BE2C (cell line): Measurements from ENCODE around the gene SPOUT1.
"Not testable (repeated sequence)": the region's sequence is repeated elsewhere in the genome, so short reads cannot be mapped to it uniquely, and the experiment has no call there.

Source experiments
- DNase-seq: peaks from one replicate; pipeline ENCODE4 v3.0.0-alpha.2; 2020
- H3K27me3 ChIP-seq: fragments of 250-450 bp; sonication (Bioruptor Pico); 2 replicates; pipeline ENCODE4 v1.5.1; 2020; ENCODE audit warnings: mild to moderate bottlenecking
- H3K36me3 ChIP-seq: fragments of 250-450 bp; sonication (Bioruptor Pico); 2 replicates; pipeline ENCODE4 v1.5.1; 2020; ENCODE audit warnings: mild to moderate bottlenecking
- H3K4me1 ChIP-seq: fragments of 250-450 bp; sonication (Bioruptor Pico); 2 replicates; pipeline ENCODE4 v1.5.1; 2020
- H3K4me3 ChIP-seq: 2 replicates; pipeline ENCODE4 v1.5.1; 2011; ENCODE audit warnings: low read depth, low read length
- H3K9me3 ChIP-seq: fragments of 250-450 bp; sonication (Bioruptor Pico); 2 replicates; pipeline ENCODE4 v1.5.1; 2020
- TF ChIP-seq, protein P1 (sequence below): IDR thresholded peaks from 2 replicates; pipeline ENCODE4 v1.5.1; 2012; ENCODE audit warnings: mild to moderate bottlenecking, low read depth, low read length

SPOUT1 gene

DNA sequence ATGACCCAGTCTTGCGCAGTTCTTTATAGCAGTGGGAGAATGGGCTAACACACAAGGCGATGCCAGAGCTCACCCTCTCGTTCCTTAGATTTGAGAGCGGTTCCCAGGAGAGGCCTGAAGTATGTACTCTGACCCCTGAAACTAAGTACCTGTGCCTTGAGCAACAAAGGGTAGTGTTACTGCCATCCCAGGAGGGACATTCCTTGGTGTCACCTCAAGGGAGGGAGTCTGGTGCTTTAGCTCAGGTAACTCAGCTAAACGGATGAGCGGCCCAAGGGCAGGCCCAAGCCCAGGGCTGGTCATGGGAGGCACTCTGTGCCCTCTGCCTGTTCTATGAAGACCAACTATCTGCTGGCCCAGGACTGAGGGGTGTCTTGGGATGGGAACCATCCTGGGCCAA is 31.9 kb upstream of the SPOUT1 start:
- no peak for DNase-seq
- TF ChIP-seq, protein P1, sequence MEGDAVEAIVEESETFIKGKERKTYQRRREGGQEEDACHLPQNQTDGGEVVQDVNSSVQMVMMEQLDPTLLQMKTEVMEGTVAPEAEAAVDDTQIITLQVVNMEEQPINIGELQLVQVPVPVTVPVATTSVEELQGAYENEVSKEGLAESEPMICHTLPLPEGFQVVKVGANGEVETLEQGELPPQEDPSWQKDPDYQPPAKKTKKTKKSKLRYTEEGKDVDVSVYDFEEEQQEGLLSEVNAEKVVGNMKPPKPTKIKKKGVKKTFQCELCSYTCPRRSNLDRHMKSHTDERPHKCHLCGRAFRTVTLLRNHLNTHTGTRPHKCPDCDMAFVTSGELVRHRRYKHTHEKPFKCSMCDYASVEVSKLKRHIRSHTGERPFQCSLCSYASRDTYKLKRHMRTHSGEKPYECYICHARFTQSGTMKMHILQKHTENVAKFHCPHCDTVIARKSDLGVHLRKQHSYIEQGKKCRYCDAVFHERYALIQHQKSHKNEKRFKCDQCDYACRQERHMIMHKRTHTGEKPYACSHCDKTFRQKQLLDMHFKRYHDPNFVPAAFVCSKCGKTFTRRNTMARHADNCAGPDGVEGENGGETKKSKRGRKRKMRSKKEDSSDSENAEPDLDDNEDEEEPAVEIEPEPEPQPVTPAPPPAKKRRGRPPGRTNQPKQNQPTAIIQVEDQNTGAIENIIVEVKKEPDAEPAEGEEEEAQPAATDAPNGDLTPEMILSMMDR: no peak
- Histone ChIP-seq H3K4me3 (no peak overlapping the region), H3K9me3 (no peaks in the 10 kb centered on the region), H3K4me1 (no peaks in the 10 kb centered on the region), H3K27me3 (no peaks in the 10 kb centered on the region), H3K36me3 (peaks cover 3% of the 10 kb centered on the region)

DNA sequence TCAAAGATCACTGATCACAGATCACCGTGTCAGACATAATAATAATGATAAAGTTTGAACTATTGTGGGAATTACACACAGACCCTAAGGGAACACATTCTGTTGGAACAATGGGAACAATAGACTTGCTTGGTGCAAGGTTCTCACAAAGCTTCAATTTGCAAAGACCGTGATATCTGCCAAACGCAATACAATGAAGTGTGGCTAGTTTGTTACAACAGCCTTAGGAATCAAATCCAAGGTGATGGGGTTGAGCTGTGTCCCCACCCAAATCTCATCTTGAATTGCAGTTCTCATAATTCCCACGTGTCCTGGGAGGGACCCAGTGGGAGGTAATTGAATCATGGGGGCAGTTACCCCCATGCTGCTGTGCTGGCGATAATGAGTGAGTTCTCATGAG is 31.3 kb upstream of the SPOUT1 start:
- Histone ChIP-seq H3K9me3 (no peaks in the 10 kb centered on the region), H3K4me3 (no peak overlapping the region), H3K27me3 (no peaks in the 10 kb centered on the region), H3K4me1 (no peaks in the 10 kb centered on the region), H3K36me3 (peaks cover 3% of the 10 kb centered on the region)
- DNase-seq: no peak
- TF ChIP-seq, protein P1: no peak

DNA sequence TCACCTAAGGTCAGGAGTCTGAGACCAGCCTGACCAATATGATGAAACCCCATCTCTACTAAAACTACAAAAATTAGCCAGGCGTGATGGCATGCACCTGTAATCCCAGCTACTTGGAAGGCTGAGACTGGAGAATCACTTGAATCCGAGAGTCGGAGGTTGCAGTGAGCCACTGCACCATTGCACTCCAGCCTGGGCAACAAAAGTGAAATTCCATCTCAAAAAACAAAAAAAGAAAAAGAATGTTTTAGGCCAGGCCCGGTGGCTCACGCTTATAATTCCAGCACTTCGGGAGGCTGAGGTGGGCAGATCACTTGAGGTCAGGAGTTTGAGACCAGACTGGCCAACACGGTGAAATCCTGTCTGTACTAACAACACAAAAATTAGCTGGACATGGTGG is 28.9 kb upstream of the SPOUT1 start:
- not testable (repeated sequence) for H3K36me3 ChIP-seq, DNase-seq, H3K27me3 ChIP-seq, H3K9me3 ChIP-seq, H3K4me3 ChIP-seq
- H3K4me1 ChIP-seq: peaks cover 19% of the 10 kb centered on the region

DNA sequence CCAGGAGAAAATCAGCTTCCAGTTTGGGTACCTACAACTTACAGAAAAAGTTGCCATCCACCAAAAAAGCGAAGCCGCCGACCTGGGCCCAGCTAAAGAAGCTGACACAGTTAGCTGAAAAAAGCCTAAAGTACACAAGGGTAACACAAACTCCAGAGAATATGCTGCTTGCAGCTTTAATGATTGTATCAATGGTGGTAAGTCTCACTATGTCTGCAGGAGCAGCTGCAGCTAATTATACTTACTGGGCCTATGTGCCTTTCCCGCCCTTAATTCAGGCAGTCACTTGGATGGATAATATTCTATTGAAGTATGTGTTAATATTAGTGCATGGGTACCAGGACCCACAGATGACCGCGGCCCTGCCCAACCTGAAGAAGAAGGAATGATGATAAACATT is 24.9 kb upstream of the SPOUT1 start:
- DNase-seq, H3K36me3 ChIP-seq, H3K9me3 ChIP-seq, H3K27me3 ChIP-seq, H3K4me3 ChIP-seq: not testable (repeated sequence)
- peaks cover 20% of the 10 kb centered on the region for H3K4me1 ChIP-seq

DNA sequence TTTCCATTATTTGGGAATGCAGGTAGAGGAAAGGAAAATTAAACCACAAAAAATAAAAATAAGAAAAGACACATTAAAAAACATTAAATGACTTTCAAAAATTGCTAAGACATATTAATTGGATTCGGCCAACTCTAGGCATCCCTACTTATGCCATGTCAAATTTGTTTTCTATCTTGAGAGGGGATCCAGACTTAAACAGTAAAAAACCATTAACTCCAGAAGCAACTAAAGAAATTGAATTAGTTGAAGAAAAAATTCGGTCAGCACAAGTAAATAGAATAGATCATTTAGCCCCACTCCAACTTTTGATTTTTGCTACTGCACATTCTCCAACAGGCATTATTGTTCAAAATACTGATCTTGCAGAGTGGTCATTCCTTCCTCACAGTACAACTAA is 23.1 kb upstream of the SPOUT1 start:
- H3K9me3 ChIP-seq, DNase-seq, H3K27me3 ChIP-seq, H3K36me3 ChIP-seq: not testable (repeated sequence)
- Histone ChIP-seq H3K4me3 (peak overlapping the region; percentile 10; the same call in 1 of the 2 replicates), H3K4me1 (peaks cover 20% of the 10 kb centered on the region)

DNA sequence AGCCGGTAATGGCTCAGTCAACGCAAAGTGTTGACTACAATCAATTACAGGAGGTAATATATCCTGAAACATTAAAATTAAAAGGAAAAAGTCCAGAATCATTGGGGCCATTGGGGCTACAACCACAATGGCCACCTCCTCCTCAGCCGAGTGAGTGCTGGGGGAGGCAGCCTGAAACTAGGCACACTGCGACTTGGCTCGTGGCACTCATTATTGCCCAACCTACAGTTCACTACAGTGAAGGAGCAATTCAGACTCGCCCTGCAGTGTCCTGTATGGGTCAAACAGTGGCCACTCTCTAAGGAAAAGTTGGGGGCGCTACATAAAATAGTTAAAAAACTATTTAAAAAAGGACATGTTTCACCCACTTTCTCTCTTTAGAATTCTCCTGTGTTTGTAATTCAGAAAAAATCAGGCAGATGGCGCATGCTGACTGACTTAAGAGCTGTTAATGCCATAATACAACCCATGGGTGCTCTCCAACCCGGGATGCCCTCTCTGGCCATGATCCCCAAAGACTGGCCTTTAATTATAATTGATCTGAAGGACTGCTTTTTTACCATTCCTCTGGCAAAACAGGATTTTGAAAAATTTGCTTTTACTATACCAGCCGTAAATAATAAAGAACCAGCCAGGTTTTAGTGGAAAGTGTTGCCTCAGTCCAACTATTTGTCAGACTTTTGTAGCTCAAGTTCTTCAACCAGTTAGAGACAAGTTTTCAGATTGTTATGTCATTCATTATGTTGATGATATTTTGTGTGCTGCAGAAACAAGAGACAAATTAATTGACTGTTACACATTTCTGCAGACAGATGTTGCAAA is 22.4 kb upstream of the SPOUT1 start:
- Histone ChIP-seq H3K4me3 (peak overlapping the region; percentile 10; the same call in 1 of the 2 replicates), H3K4me1 (peaks cover 20% of the 10 kb centered on the region)
- TF ChIP-seq, protein P1: peak; percentile 64
- peak; percentile 60 for DNase-seq
- not testable (repeated sequence) for H3K9me3 ChIP-seq, H3K36me3 ChIP-seq, H3K27me3 ChIP-seq

DNA sequence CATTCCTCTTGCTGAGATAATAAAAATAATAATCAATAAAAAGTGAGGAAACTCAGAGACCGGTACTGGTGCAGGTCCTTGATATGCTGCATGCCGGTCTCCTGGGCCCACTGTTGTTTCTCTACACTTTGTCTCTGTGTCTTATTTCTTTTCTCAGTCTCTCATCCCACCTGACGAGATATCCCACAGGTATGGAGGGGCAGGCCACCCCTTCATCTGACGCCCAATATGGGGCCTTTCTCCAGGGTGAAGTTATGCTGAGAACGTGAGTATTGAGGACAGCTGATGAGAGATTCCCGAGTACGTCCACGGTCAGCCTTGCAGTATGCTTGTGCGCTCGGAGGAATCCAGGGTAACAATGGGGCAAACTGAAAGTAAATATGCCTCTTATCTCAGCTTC is 21.4 kb upstream of the SPOUT1 start:
- not testable (repeated sequence) for DNase-seq, H3K4me3 ChIP-seq, H3K9me3 ChIP-seq, H3K27me3 ChIP-seq, H3K36me3 ChIP-seq
- H3K4me1 ChIP-seq: peaks cover 22% of the 10 kb centered on the region

DNA sequence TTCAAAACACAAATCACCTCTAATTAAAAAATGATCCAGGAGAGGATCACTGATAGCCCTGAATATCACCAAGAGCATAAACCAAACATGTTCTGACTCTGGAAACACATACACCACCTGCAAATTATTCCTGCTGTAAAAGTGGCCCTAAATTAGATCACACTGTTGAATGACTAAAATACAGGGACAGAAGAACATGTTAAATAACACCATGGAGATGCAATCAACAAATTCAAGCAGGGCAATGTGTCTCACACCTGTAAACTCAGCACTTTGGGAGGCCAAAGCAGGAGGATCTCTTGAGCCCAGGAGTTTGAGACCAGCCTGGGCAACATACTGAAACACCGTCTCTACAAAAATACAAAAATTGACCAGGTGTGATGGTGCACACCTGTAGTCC is 18.2 kb upstream of the SPOUT1 start:
- TF ChIP-seq, protein P1: no peak
- H3K27me3 ChIP-seq: no peaks in the 10 kb centered on the region
- no peak for DNase-seq
- H3K4me3 ChIP-seq: no peak overlapping the region
- peaks cover 16% of the 10 kb centered on the region for H3K36me3 ChIP-seq
- peaks cover 16% of the 10 kb centered on the region for H3K4me1 ChIP-seq
- no peaks in the 10 kb centered on the region; the same call in 1 of the 2 replicates for H3K9me3 ChIP-seq
